Heart left ventricle (tissue), 16 donors: Measurements from ENCODE around the gene IRAK4. TPM values are rescaled to one million over a fixed set of nuclear protein-coding genes. Genes with fewer than 3 reads are reported as not detected.

ENCODE experiments used
- ATAC-seq, 4 donors: fragments of 200-7000 bp; cut with Tn5 transposase; one replicate each; pipeline ENCODE4 v1.9.1; 2020 to 2022; ENCODE audit warnings: moderate library complexity in 4 of 4, mild to moderate bottlenecking in 3 of 4, moderate number of reproducible peaks in 1 of 4
- DNase-seq, 5 donors: peaks; one replicate each; pipeline ENCODE4 v3.0.0-alpha.2; 2020
- H3K27ac ChIP-seq, 12 donors: fragments of 200-600 bp; sonication (generic) in 4 of 12; one replicate each; pipeline versions ENCODE4 v1.5.0 to v1.8.0; 2016 to 2022; ENCODE audit warnings: mild to moderate bottlenecking in 2 of 12
- H3K27me3 ChIP-seq, 9 donors: fragments of 200-600 bp; sonication (generic) in 2 of 9; one replicate each; pipeline versions ENCODE4 v1.5.1 to v1.8.0; 2016 to 2022; ENCODE audit warnings: mild to moderate bottlenecking in 3 of 9
- H3K36me3 ChIP-seq, 9 donors: fragments of 200-600 bp; sonication (generic) in 2 of 9; one replicate each; pipeline versions ENCODE4 v1.5.0 to v1.8.0; 2018 to 2022; ENCODE audit warnings: mild to moderate bottlenecking in 2 of 9
- H3K4me1 ChIP-seq, 12 donors: fragments of 200-600 bp; sonication (generic) in 4 of 12; one replicate each; pipeline versions ENCODE4 v1.5.0 to v1.8.0; 2016 to 2022; ENCODE audit warnings: mild to moderate bottlenecking in 3 of 12
- H3K4me3 ChIP-seq, 12 donors: fragments of 200-600 bp; sonication (generic) in 4 of 12; one replicate each; pipeline versions ENCODE4 v1.5.0 to v1.8.0; 2017 to 2022; ENCODE audit warnings: mild to moderate bottlenecking in 9 of 12, moderate library complexity in 4 of 12
- H3K9me3 ChIP-seq, 12 donors: fragments of 200-600 bp; sonication (generic) in 4 of 12; one replicate each; pipeline versions ENCODE4 v1.5.0 to v1.8.0; 2016 to 2022; ENCODE audit warnings: mild to moderate bottlenecking in 1 of 12
- CTCF ChIP-seq, 12 donors: fragments of 200-600 bp; sonication (generic) in 4 of 12; IDR thresholded peaks; one replicate each; pipeline versions ENCODE4 v1.5.0 to v1.8.0; 2018 to 2022; ENCODE audit warnings: antibody characterized with exemption in 12 of 12, mild to moderate bottlenecking in 5 of 12
- POLR2A ChIP-seq, 2 donors: fragments of 450-650 bp; IDR thresholded peaks; one replicate each; pipeline ENCODE4 v1.6.1; 2017; ENCODE audit warnings: antibody characterized with exemption in 2 of 2, mild to moderate bottlenecking in 2 of 2, moderate library complexity in 2 of 2
- WGBS, 4 donors: extraction: QIAGEN DNeasy Blood & Tissue Kit in 2 of 4; methylation state at CpG; one replicate each; pipeline versions ENCODE4 v1.1.5 to v1.1.7; 2013 to 2018; 5-methylcytosine and 5-hydroxymethylcytosine counted together
- intact Hi-C, 10 donors: fragments of 100-400 bp; cut with DNase I; formaldehyde crosslinking; loops; one replicate each; pipeline versions ENCODE4 v1.11.1 to v1.14.2; 2022
- polyA plus RNA-seq, 2 donors: library from polyadenylated mRNA; stranded (reverse); fragments of 200-250 nt; gene quantifications; one replicate each; pipeline ENCODE4 v1.2.3, GENCODE V29; 2013
- total RNA-seq, 9 donors: library from RNA; depleted of rRNA in 2 of 9; stranded (reverse); fragments of >200 nt in 2 of 9; fragmentation: NEBNext Ultra II Directional in 3 of 9; extraction: Animal tissue kit (Norgen Biotek cat#: 25700) in 3 of 9; gene quantifications; one replicate each; pipeline versions ENCODE4 v1.1.0 to v1.2.4, GENCODE V29; 2016 to 2023
- donor health status: ischemic (EF 13 %, LVEDD 7.1; RV severe dilation, severe dysfunction).
- donor health status: healthy with polysubstance abuse.
- donor health status: DM: no; HTN: yes; CAD: no.
- donor health status: DM: no; HTN: no; CAD: no.
- donor health status: ischemic (EF 25% LVEDD 6.9; RV normal size, moderate dysfunction).
- donor health status: ischemic (EF 25% LVEDD 5.7; RV mildly dilated, moderate dysfunction).
- donor health status: healthy.
- donor health status: DM: yes; HTN: yes; CAD: no.
- donor health status: ischemic (EF 35%, LVEDD 5.7; RV mildly dilated, moderate dysfunction).
- donor health status: nonischemic (EF 11% LVEDD 7.7; RV severe dilation, severe dysfunction).
- donor health status: DM: yes; HTN: yes; CAD: no.
- donor health status: PGD.
- donor health status: ischemic (EF 29% LVEDD 5.4; RV normal size, mild dysfunction).
- donor health status: nonischemic (EF 23%, LVEDD 6.1; RV moderate dilation, normal function).

IRAK4 gene
- total and polyA plus RNA-seq, 11 donors = 3.3 to 14.4 (median 4.8) TPM

GRCh38 chr12:43827093-43827492 lies 68.3 kb downstream of the IRAK4 start:
- no peak for TF ChIP-seq POLR2A (IDR thresholded peaks at IDR 0.05)
- no peak for TF ChIP-seq CTCF (IDR thresholded peaks at IDR 0.05)
- Histone ChIP-seq H3K27me3 (no peaks in the 10 kb centered on the region), H3K9me3 (no peaks in the 10 kb centered on the region), H3K4me3 (no peak overlapping the region), H3K27ac (no peak overlapping the region), H3K36me3 (no peaks in the 10 kb centered on the region), H3K4me1 (no peaks in the 10 kb centered on the region)
- DNase-seq (no peak), ATAC-seq (no peak)
- 69 to 81% (median 76%) methylated on average over 1 of the region's 1 CpG for WGBS, 4 donors
- intact Hi-C loops = no loop called here

- H3K4me3 ChIP-seq = no peak overlapping the region
- intact Hi-C loops = no loop called here
- no peak for ATAC-seq
- WGBS, 4 donors = 75 to 89% (median 79%) methylated on average over 4 of the region's 4 CpGs
- H3K4me1 ChIP-seq = peaks cover 0 to 23% (median 15%) of the 10 kb centered on the region in 12 donors
- H3K9me3 ChIP-seq = no peaks in the 10 kb centered on the region
- no peak for DNase-seq
- no peaks in the 10 kb centered on the region for H3K36me3 ChIP-seq
- H3K27ac ChIP-seq = no peak overlapping the region
- TF ChIP-seq POLR2A (IDR thresholded peaks at IDR 0.05) (no peak), CTCF (IDR thresholded peaks at IDR 0.05) (no peak)
- H3K27me3 ChIP-seq = no peaks in the 10 kb centered on the region
These were observed 73.9 kb downstream of the IRAK4 start for GRCh38 chr12:43832463-43833168.

GRCh38 chr12:43835264-43835655 lies 76.5 kb downstream of the IRAK4 start:
- H3K36me3 ChIP-seq = no peaks in the 10 kb centered on the region
- no peaks in the 10 kb centered on the region for H3K9me3 ChIP-seq
- H3K4me1 ChIP-seq = peaks cover 0 to 23% (median 15%) of the 10 kb centered on the region in 12 donors
- no peaks in the 10 kb centered on the region for H3K27me3 ChIP-seq
- TF ChIP-seq CTCF (IDR thresholded peaks at IDR 0.05) (no peak), POLR2A (IDR thresholded peaks at IDR 0.05) (no peak)
- no peak for DNase-seq
- H3K27ac ChIP-seq = peak overlapping the region in 11 of 12 donors; percentile 88 to 99 (median 96)
- peak overlapping the region; percentile 44 to 95 (median 76) for H3K4me3 ChIP-seq
- intact Hi-C loops = loop anchor here in 2 of 10 donors (2.0 kb wide), 1 partner anchor 28 kb away; the partner anchor contains the start of gene TWF1 (in 2 of the 2)
- peak in 1 of 4 donors; percentile 14 for ATAC-seq
- WGBS, 4 donors = 45 to 51% (median 46%) methylated on average over 5 to 6 of the region's 6 CpGs

GRCh38 chr12:43835656-43836474 lies 77.1 kb downstream of the IRAK4 start, which contains the start of gene TMEM117:
TSS of gene TMEM117 (plus strand) at chr12:43836081.
- Histone ChIP-seq H3K36me3 (no peaks in the 10 kb centered on the region), H3K27ac (peak within 1 kb of the TSS; percentile 88 to 99 (median 96)), H3K4me3 (peak within 1 kb of the TSS; percentile 44 to 95 (median 76)), H3K27me3 (no peaks in the 10 kb centered on the region), H3K4me1 (peaks cover 0 to 23% (median 15%) of the 10 kb centered on the region in 12 donors), H3K9me3 (no peaks in the 10 kb centered on the region)
- TF ChIP-seq CTCF (IDR thresholded peaks at IDR 0.05) (no peak), POLR2A (IDR thresholded peaks at IDR 0.05) (peak in 1 of 2 donors; percentile 58)
- intact Hi-C loops = loop anchor here in 5 of 10 donors (1.0 to 2.0 kb wide), 3 partner anchors 29 to 31 kb away; partner anchors contain the start of gene TWF1 (in 4 of the 5)
- ATAC-seq = peak; percentile 88 to 95 (median 92)
- DNase-seq = peak; percentile 83 to 89 (median 86)
- 0% methylated on average over 22 to 103 of the region's 103 CpGs for WGBS, 4 donors
